D341Med (cell line): ENCODE data around the gene GPR152.

Experiments
- DNase-seq: peaks from one replicate; pipeline ENCODE4 v3.0.0; 2012; ENCODE audit warnings: low spot score

GPR152 gene, protein sequence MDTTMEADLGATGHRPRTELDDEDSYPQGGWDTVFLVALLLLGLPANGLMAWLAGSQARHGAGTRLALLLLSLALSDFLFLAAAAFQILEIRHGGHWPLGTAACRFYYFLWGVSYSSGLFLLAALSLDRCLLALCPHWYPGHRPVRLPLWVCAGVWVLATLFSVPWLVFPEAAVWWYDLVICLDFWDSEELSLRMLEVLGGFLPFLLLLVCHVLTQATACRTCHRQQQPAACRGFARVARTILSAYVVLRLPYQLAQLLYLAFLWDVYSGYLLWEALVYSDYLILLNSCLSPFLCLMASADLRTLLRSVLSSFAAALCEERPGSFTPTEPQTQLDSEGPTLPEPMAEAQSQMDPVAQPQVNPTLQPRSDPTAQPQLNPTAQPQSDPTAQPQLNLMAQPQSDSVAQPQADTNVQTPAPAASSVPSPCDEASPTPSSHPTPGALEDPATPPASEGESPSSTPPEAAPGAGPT

GRCh38 chr11:67452141-67452952 is at the start of gene GPR152:
TSS of gene GPR152 (minus strand) at chr11:67452729. CDS start at chr11:67452724, 5 bp downstream.
- no peak for DNase-seq

DNA sequence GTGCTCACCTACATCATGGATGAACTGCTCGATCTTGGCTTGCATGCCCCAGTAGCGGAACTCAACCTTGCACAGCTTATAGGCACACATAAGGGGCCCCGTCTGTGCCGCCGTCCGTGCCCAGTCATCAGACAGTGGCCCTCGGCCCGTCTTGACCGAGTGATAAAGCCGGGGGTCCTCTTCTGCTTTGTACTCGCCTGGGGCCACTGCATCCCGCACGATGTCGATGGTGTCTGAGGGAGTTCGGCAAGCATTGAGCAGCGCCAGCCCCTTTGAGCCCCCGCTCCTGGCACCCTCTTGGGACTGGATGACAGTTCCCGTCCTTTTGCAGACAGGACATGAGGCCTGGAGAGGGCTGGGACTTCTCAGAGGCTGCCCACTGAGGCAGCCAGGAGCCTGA is 49.3 kb upstream of the GPR152 start:
- DNase-seq, result no peak

DNA sequence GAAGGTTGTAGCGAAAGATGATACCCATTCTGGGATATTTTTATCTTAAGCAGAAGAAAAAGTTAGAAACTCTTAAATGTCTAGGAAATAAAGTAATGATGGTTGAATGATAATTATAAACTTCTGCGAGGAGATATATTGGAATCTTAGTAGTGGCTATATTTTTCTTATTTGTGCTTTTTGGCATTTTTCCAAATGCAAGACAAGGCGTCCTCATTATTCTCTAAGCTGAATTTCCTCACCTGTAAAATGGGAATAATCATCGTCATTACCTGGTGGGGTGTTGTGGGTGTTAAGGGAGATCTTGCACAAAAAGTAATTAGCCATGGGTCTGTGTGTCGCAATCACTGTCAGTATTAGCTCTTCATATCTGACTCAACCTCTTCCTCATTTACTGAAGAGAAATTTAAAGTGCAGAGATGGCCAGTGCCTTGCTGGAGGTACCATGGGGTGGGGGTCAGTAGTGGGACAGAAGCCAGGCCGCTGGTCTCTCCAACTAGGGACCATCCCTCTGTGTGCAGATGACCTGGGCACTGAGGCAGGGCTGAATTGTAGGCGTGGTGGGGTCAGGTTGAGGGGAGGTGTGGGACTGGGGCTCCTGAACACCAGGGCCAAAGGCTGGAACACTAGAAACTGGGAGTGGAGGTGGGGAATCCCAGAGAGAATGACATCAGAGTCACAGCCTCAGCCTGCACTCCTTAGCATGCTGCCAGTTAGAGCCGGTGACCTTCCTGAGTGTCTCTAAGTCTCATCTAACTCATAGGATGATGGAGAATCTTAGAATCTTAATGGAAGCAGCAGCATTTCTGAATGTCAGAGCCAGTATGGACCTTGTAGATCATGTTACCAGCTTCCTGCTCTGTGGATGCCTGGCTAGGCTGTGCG is 48.5 kb upstream of the GPR152 start:
- DNase-seq, result no peak

- DNase-seq, result peak; percentile 57
Observed at GRCh38 chr11:67500484-67500821, 47.9 kb upstream of the GPR152 start.

GRCh38 chr11:67499808-67500483 is 47.4 kb upstream of the GPR152 start:
- DNase-seq, result no peak

DNA sequence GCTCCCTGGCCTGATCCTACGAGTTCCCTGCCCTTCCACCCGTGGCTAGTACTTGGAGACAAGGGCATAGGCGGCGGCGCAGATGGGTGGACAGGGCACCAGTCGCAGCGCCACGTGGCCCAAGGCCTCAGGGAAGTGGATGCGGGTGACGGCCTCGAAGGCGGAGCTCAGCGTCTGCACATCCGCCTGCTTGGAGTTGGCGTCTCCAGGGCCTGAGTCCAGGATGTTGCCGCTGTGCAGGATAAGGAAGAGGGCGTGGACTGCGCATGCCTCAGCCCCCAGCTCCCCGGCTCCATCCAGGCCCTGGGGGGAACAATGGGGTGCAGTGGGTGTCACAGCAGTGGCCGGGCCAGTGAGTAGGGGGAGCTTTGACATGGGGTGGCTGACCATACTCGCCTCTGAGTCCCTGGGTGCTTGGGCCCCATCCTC is 46.0 kb upstream of the GPR152 start:
- peak; percentile 27 for DNase-seq

- DNase-seq, result peak; percentile 22
Observed at GRCh38 chr11:67497656-67498291, 45.2 kb upstream of the GPR152 start.

GRCh38 chr11:67496113-67496512 is 43.6 kb upstream of the GPR152 start:
- DNase-seq, result peak; percentile 20

- peak; percentile 28 for DNase-seq
Observed at GRCh38 chr11:67495234-67496005, 42.9 kb upstream of the GPR152 start.

DNA sequence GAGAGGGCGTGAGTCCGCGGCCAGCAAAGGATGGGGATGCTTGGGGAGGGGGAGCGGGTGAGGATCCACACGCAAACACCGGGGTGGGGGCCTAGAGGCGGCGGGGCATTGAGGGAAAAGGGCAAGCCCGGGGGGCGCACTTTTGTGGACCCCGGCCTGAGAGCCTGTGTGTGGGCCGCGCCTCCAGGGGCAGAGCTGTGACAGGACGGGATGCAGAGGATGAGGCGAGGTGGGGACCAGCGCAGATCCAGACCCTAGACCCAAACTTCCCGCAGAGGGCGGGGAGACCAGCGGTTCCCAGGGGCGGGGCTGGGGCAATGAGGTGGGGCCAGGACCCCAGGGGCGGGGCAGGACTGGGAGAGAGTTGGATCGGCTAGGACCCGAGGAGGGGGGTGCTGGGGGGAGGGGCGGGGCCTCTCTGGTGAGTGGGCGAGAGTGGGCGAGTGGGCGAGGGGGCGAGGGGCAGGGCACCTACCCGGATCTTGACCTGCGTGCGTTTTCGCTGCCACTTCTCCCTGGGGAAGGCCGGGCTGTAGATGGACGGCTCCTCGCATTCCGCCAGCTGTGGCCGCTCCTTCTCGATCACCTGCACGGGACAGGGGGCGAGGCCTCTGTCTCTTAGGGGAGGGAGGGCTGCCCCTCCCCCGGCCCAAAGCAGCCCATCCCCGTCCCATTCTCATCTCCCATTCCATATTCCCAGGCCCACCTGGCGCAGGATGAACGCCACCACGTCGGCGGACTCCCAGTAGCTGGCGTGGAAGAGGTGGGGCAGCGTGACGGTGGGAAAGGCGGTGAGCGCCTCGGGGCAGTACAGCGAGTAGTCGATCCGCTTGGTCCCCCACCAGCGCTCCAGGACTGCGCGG is 42.1 kb upstream of the GPR152 start:
- peak; percentile 36 for DNase-seq

DNA sequence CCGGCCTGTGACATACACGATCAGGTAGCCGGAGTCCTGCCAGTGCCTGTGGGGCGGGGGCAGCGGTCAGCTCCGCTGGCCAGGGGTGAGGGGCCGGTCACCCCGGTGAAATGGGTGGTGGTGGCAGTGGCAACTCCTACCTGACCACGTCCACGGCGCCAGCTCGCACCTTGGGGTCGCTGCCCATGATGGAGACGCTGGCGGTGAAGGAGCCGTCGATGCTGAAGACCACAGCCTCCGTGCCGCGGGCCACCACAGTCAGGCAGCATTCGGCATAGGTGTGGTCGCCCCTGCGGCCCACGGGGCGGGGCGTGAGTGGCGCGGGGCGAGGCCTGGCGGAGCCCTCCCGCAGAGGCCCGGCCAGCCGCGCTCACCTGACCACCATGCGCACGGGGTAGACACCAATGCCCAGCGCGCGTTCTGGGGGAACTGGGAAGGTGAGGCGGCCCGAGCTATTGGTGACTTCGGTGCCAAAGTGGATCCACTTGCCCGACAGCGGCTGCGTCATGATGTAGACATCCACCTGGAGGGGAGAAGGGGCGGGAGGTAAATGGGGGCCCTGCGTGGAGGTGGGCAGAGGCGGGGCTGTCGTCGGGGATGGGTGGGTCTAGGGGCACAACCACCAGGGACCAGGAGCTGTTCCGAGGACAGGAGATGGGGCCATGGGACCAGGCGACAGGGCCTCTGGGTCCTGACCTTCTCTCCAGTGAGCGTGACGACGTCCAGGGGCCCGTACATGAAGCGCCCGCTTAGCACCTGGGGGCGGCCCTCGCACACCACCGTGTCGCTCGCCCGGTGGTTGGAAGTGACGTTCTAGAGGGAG is 41.2 kb upstream of the GPR152 start:
- DNase-seq, result no peak

GRCh38 chr11:67492801-67493547 is 40.4 kb upstream of the GPR152 start:
- peak; percentile 40 for DNase-seq

- peak; percentile 18 for DNase-seq
Observed at GRCh38 chr11:67492069-67492727, 39.7 kb upstream of the GPR152 start.

- no peak for DNase-seq
Observed at GRCh38 chr11:67491276-67492068, 38.9 kb upstream of the GPR152 start.

GRCh38 chr11:67490727-67491065 is 38.2 kb upstream of the GPR152 start:
- DNase-seq, result no peak
